ENCODE measurements around the gene ABCB6. TPM values are rescaled to one million over a fixed set of nuclear protein-coding genes. Genes with fewer than 3 reads are reported as not detected.
"Not testable (repeated sequence)": the region's sequence is repeated elsewhere in the genome, so short reads cannot be mapped to it uniquely, and the experiment has no call there.

The ABCB6 gene
- total RNA-seq, 2 donors from 2014 or later = 9.3 to 12.1 TPM

- Histone ChIP-seq H3K9me3 (no peaks in the 10 kb centered on the region), H3K4me3 (no peak overlapping the region), H3K27ac (no peak overlapping the region), H3K4me1 (peaks cover 0 to 21% of the 10 kb centered on the region in 2 donors), H3K27me3 (no peaks in the 10 kb centered on the region), H3K36me3 (peaks cover 10% of the 10 kb centered on the region)
- DNase-seq (ENCODE audit: low spot score) = no peak
- no peak for TF ChIP-seq CTCF (IDR thresholded peaks at IDR 0.05)
These were observed 14.2 kb downstream of the ABCB6 start for GRCh38 chr2:219204425-219205164.

- not testable (repeated sequence) for H3K4me3 ChIP-seq; H3K27ac ChIP-seq; H3K9me3 ChIP-seq; H3K4me1 ChIP-seq; DNase-seq (ENCODE audit: low spot score); H3K36me3 ChIP-seq; H3K27me3 ChIP-seq
These were observed 17.4 kb downstream of the ABCB6 start for GRCh38 chr2:219201331-219201730.

DNA sequence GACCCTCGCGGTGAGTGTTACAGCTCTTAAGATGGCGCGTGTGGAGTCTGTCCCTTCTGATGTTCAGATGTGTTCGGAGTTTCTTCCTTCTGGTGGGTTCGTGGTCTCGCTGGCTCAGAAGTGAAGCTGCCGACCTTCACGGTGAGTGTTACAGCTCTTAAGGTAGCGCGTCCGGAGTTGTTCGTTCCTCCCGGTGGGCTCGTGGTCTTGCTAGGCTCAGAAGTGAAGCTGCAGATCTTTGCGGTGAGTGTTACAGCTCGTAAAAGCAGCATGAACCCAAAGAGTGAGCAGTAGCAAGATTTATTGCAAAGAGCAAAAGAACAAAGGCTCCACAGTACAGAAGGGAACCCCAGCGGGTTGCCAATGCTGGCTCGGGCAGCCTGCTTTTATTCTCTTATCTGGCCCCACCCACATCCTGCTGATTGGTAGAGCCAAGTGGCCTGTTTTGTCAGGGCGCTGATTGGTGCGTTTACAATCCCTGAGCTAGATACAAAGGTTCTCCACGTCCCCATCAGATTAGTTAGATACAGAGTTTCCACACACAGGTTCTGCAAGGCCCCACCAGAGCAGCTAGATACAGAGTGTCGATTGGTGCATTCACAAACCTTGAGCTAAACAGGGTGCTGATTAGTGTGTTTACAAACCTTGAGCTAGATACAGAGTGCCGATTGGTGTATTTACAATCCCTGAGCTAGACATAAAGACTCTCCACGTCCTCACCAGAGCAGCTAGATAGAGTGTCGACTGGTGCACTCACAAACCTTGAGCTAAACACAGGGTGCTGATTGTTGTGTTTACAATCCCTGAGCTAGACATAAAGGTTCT is 18.0 kb downstream of the ABCB6 start:
- not testable (repeated sequence) for H3K4me3 ChIP-seq; H3K9me3 ChIP-seq; H3K27me3 ChIP-seq; H3K36me3 ChIP-seq; H3K4me1 ChIP-seq; DNase-seq (ENCODE audit: low spot score); H3K27ac ChIP-seq

DNA sequence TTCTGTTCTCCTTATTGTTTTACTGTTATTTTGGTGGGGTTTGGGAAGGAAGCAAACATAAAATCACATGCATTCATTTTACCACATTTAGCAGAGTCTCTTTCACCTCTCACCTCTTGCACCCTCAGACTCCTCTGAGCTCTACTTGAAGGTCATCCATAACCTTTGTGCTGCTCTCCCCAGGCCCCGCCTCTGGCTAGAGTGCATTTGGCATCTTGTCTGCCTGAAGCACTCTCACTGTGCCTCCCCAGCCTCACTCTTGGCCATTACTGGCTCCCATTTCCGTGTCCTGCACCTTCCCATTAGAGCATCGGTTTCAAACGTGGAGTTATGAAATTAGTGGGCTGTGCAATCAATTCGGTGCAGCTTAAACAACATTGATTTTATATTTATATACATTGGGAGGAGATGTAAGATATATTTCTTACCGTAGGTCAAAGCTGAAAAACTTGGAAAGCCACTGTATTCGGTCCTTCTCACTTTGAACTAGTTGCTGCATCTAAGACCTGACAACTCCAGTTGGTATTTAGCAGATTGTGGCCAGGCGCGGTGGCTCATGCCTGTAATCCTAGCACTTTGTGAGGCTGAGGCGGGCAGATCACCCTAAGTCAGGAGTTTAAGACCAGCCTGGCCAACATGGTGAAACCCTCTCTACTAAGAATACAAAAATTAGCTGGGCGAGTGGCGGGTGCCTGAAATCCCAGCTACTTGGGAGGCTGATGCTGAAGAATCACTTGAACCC is 19.1 kb downstream of the ABCB6 start:
- H3K36me3 ChIP-seq = no peaks in the 10 kb centered on the region
- H3K4me3 ChIP-seq = no peak overlapping the region
- no peak for DNase-seq (ENCODE audit: low spot score)
- no peak for TF ChIP-seq CTCF (IDR thresholded peaks at IDR 0.05)
- no peaks in the 10 kb centered on the region for H3K4me1 ChIP-seq
- no peaks in the 10 kb centered on the region for H3K27me3 ChIP-seq
- H3K27ac ChIP-seq = no peak overlapping the region
- H3K9me3 ChIP-seq = no peaks in the 10 kb centered on the region

DNA sequence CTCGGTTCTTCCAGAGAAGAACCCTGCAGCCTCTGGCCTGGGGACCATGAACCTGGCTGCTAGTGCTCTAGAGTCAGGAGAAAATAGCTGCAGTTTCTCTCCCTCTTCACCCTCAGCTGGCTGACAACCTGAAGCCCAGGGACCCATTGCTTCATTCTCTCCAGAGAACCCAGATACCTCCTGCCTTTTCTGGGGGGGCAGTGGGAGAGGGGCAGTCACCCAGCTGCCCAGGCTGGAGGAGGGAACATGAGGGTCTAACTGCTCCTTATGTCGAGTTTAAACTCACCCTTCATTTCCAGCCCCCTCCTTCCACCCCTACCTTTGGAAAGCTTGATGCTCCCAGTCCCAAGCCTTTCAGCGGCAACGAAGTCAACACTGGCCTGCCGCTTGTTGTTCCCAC is 19.8 kb downstream of the ABCB6 start:
- Histone ChIP-seq H3K27ac (no peak overlapping the region), H3K36me3 (no peaks in the 10 kb centered on the region), H3K4me3 (no peak overlapping the region), H3K4me1 (no peaks in the 10 kb centered on the region), H3K27me3 (no peaks in the 10 kb centered on the region), H3K9me3 (no peaks in the 10 kb centered on the region)
- TF ChIP-seq CTCF (IDR thresholded peaks at IDR 0.05) = no peak
- DNase-seq (ENCODE audit: low spot score) = no peak

DNA sequence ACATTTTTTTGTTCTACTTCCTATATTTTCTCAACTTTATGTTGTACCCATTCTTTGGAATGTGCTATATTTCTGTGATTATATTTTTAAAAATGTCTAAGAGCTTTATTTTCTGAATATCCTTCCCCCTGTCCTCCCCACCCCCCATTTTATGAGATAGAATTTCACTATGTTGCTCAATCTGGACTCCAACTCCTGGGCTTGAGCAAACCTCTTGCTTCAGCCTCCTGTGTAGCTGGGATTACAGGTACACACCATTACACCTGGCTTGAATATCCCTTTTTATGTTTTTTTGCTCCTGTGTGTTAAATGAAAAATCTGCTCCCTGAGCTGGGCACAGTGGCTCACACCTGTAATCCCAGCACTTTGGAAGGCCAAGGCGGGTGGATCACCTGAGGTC is 21.4 kb downstream of the ABCB6 start:
- Histone ChIP-seq H3K27me3 (no peaks in the 10 kb centered on the region), H3K4me3 (no peak overlapping the region), H3K27ac (no peak overlapping the region), H3K36me3 (no peaks in the 10 kb centered on the region), H3K9me3 (no peaks in the 10 kb centered on the region), H3K4me1 (no peaks in the 10 kb centered on the region)
- no peak for DNase-seq (ENCODE audit: low spot score)
- no peak for TF ChIP-seq CTCF (IDR thresholded peaks at IDR 0.05)
